Parathyroid adenoma (tissue), 2 donors: ENCODE results near the gene ADA.
"Not testable (repeated sequence)": the region's sequence is repeated elsewhere in the genome, so short reads cannot be mapped to it uniquely, and the experiment has no call there.

Experiments used
- H2AFZ ChIP-seq: fragments of 300-600 bp; sonication (generic); one replicate; pipeline ENCODE4 v1.7.0; 2017; ENCODE audit warnings: antibody characterized with exemption, mild to moderate bottlenecking
- H3K27ac ChIP-seq: fragments of 300-600 bp; sonication (generic); one replicate; pipeline ENCODE4 v1.7.0; 2017
- H3K27me3 ChIP-seq: fragments of 300-600 bp; sonication (generic); one replicate; pipeline ENCODE4 v1.7.0; 2017; ENCODE audit warnings: low read length; ENCODE audit not compliant: control insufficient read depth, insufficient read depth
- H3K36me3 ChIP-seq: fragments of 300-600 bp; sonication (generic); one replicate; pipeline ENCODE4 v1.7.0; 2017; ENCODE audit warnings: low read length; ENCODE audit not compliant: control insufficient read depth, insufficient read depth
- H3K4me1 ChIP-seq: fragments of 300-600 bp; sonication (generic); one replicate; pipeline ENCODE4 v1.7.0; 2017; ENCODE audit warnings: control low read depth
- H3K4me2 ChIP-seq: fragments of 300-600 bp; sonication (generic); one replicate; pipeline ENCODE4 v1.7.0; 2017; ENCODE audit warnings: low read length
- H3K4me3 ChIP-seq: fragments of 300-600 bp; sonication (generic); one replicate; pipeline ENCODE4 v1.7.0; 2017; ENCODE audit warnings: low read depth, low read length
- H3K79me2 ChIP-seq: fragments of 300-600 bp; sonication (generic); one replicate; pipeline ENCODE4 v1.7.0; 2017; ENCODE audit warnings: control low read depth
- H3K9ac ChIP-seq: fragments of 300-600 bp; sonication (generic); one replicate; pipeline ENCODE4 v1.7.0; 2017; ENCODE audit warnings: mild to moderate bottlenecking
- H3K9me3 ChIP-seq: fragments of 300-600 bp; sonication (generic); one replicate; pipeline ENCODE4 v1.7.0; 2017; ENCODE audit warnings: low read length; ENCODE audit not compliant: control insufficient read depth
- CTCF ChIP-seq: fragments of 300-600 bp; sonication (generic); IDR thresholded peaks from one replicate; pipeline ENCODE4 v1.7.0; 2017; ENCODE audit warnings: antibody characterized with exemption, mild to moderate bottlenecking
- donor health status: primary hyperparathyroidism.

The ADA gene

GRCh38 chr20:44657875-44658274 lies 6.4 kb upstream of the ADA start:
- H3K9me3 ChIP-seq: no peaks in the 10 kb centered on the region
- H3K4me3 ChIP-seq: no peak overlapping the region
- H2AFZ ChIP-seq: no peak overlapping the region
- H3K79me2 ChIP-seq: no peaks in the 10 kb centered on the region
- no peak overlapping the region for H3K4me2 ChIP-seq
- no peak for TF ChIP-seq CTCF
- H3K36me3 ChIP-seq: no peaks in the 10 kb centered on the region
- H3K9ac ChIP-seq: no peak overlapping the region
- H3K4me1 ChIP-seq: no peaks in the 10 kb centered on the region
- H3K27me3 ChIP-seq: no peaks in the 10 kb centered on the region
- no peak overlapping the region for H3K27ac ChIP-seq

- no peaks in the 10 kb centered on the region for H3K36me3 ChIP-seq
- no peak for TF ChIP-seq CTCF
These were observed 4.9 kb upstream of the ADA start for GRCh38 chr20:44656448-44656847.

GRCh38 chr20:44654210-44654609 lies 2.7 kb upstream of the ADA start:
- H3K79me2 ChIP-seq, H3K27ac ChIP-seq, H3K4me3 ChIP-seq, H3K9ac ChIP-seq, H3K36me3 ChIP-seq, H3K9me3 ChIP-seq, H3K27me3 ChIP-seq, H3K4me2 ChIP-seq, H2AFZ ChIP-seq, H3K4me1 ChIP-seq: not testable (repeated sequence)

More at GRCh38 chr20:44656448-44656847, 4.9 kb upstream of the ADA start:
- no peak overlapping the region for H3K4me2 ChIP-seq
- H3K9me3 ChIP-seq: no peaks in the 10 kb centered on the region
- no peak overlapping the region for H3K27ac ChIP-seq
- no peaks in the 10 kb centered on the region for H3K79me2 ChIP-seq
- H2AFZ ChIP-seq: no peak overlapping the region
- peaks cover 2% of the 10 kb centered on the region for H3K4me1 ChIP-seq
- H3K27me3 ChIP-seq: no peaks in the 10 kb centered on the region
- no peak overlapping the region for H3K9ac ChIP-seq
- H3K4me3 ChIP-seq: no peak overlapping the region

GRCh38 chr20:44653546-44653945 lies 2.0 kb upstream of the ADA start:
- Histone ChIP-seq H3K36me3 (no peaks in the 10 kb centered on the region), H3K79me2 (no peaks in the 10 kb centered on the region), H3K9me3 (no peaks in the 10 kb centered on the region), H3K4me2 (no peak overlapping the region), H3K9ac (no peak overlapping the region), H3K4me1 (peaks cover 2% of the 10 kb centered on the region), H3K4me3 (no peak overlapping the region), H3K27ac (no peak overlapping the region), H3K27me3 (no peaks in the 10 kb centered on the region), H2AFZ (no peak overlapping the region)
- no peak for TF ChIP-seq CTCF

GRCh38 chr20:44651434-44651683 lies 140 bp downstream of the ADA start:
- Histone ChIP-seq H3K4me2 (peak overlapping the region; percentile 85), H2AFZ (peak overlapping the region; percentile 82), H3K4me1 (peaks cover 2% of the 10 kb centered on the region), H3K9ac (no peak overlapping the region), H3K79me2 (no peaks in the 10 kb centered on the region), H3K36me3 (no peaks in the 10 kb centered on the region), H3K4me3 (peak overlapping the region; percentile 74), H3K27ac (no peak overlapping the region), H3K27me3 (no peaks in the 10 kb centered on the region), H3K9me3 (no peaks in the 10 kb centered on the region)
- no peak for TF ChIP-seq CTCF
